BE2C (cell line): ENCODE results near the gene ARMC6.

Source experiments
- DNase-seq: peaks from one replicate; pipeline ENCODE4 v3.0.0-alpha.2; 2020
- H3K27me3 ChIP-seq: fragments of 250-450 bp; sonication (Bioruptor Pico); 2 replicates; pipeline ENCODE4 v1.5.1; 2020; ENCODE audit warnings: mild to moderate bottlenecking
- H3K36me3 ChIP-seq: fragments of 250-450 bp; sonication (Bioruptor Pico); 2 replicates; pipeline ENCODE4 v1.5.1; 2020; ENCODE audit warnings: mild to moderate bottlenecking
- H3K4me1 ChIP-seq: fragments of 250-450 bp; sonication (Bioruptor Pico); 2 replicates; pipeline ENCODE4 v1.5.1; 2020
- H3K4me3 ChIP-seq: 2 replicates; pipeline ENCODE4 v1.5.1; 2011; ENCODE audit warnings: low read depth, low read length
- H3K9me3 ChIP-seq: fragments of 250-450 bp; sonication (Bioruptor Pico); 2 replicates; pipeline ENCODE4 v1.5.1; 2020
- TF ChIP-seq, protein P1 (sequence below): IDR thresholded peaks from 2 replicates; pipeline ENCODE4 v1.5.1; 2012; ENCODE audit warnings: mild to moderate bottlenecking, low read depth, low read length

The ARMC6 gene

DNA sequence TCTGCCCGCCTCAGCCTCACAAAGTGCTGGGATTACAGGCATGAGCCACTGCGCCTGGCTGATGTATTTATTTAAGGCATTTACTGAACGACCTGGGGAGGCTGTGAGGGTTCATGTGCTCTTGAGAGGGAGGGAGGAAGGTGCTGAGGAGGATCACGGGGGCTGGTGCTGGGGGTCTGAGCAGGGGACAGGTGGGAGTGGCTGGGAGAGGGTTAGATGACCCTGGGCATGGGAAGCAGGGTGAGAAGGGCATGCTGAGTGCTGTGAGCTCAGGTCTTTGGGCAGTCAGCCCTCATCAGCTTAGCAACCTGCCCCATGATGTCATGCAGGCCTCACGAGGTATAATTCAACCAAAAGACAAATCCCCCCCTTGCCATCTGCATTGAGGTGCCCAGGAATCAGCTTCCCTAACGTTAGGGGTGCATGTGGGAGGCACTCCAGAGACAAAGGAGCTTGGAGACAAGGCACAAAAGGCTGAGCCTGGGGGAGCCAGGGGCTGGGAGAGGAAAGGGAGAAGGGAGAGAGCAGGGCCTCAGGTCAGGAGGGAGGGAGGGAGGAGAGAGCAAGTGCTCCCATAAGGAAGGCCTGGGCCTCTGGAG is 36.5 kb upstream of the ARMC6 start:
- Histone ChIP-seq H3K4me1 (no peaks in the 10 kb centered on the region; the same call in 1 of the 2 replicates), H3K9me3 (no peaks in the 10 kb centered on the region), H3K27me3 (no peaks in the 10 kb centered on the region), H3K4me3 (no peak overlapping the region), H3K36me3 (peaks cover 45% of the 10 kb centered on the region)
- TF ChIP-seq, protein P1, sequence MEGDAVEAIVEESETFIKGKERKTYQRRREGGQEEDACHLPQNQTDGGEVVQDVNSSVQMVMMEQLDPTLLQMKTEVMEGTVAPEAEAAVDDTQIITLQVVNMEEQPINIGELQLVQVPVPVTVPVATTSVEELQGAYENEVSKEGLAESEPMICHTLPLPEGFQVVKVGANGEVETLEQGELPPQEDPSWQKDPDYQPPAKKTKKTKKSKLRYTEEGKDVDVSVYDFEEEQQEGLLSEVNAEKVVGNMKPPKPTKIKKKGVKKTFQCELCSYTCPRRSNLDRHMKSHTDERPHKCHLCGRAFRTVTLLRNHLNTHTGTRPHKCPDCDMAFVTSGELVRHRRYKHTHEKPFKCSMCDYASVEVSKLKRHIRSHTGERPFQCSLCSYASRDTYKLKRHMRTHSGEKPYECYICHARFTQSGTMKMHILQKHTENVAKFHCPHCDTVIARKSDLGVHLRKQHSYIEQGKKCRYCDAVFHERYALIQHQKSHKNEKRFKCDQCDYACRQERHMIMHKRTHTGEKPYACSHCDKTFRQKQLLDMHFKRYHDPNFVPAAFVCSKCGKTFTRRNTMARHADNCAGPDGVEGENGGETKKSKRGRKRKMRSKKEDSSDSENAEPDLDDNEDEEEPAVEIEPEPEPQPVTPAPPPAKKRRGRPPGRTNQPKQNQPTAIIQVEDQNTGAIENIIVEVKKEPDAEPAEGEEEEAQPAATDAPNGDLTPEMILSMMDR: no peak
- no peak for DNase-seq

DNA sequence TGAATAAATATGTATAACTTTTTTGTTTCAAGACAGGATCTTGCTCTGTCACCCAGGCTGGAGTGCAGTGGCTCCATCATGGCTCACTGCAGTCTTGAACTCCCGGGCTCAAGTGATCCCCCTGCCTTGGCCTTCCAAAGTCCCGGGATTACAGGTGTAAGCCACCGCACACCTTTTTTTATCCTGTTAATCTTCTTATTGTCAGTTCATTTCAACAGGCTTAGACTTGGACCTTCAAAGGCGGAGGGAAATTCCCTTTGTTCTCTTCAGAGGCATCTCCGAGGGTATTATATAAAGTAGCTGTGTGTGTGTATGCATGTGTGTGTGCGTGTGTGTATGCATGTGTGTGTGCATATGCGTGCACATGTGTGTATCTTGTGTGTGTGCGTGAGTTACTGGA is 35.1 kb upstream of the ARMC6 start:
- H3K4me1 ChIP-seq: no peaks in the 10 kb centered on the region; the same call in 1 of the 2 replicates
- H3K9me3 ChIP-seq: no peaks in the 10 kb centered on the region
- H3K36me3 ChIP-seq: peaks cover 48% of the 10 kb centered on the region
- H3K4me3 ChIP-seq: no peak overlapping the region
- DNase-seq: no peak
- TF ChIP-seq, protein P1: no peak
- no peaks in the 10 kb centered on the region for H3K27me3 ChIP-seq

DNA sequence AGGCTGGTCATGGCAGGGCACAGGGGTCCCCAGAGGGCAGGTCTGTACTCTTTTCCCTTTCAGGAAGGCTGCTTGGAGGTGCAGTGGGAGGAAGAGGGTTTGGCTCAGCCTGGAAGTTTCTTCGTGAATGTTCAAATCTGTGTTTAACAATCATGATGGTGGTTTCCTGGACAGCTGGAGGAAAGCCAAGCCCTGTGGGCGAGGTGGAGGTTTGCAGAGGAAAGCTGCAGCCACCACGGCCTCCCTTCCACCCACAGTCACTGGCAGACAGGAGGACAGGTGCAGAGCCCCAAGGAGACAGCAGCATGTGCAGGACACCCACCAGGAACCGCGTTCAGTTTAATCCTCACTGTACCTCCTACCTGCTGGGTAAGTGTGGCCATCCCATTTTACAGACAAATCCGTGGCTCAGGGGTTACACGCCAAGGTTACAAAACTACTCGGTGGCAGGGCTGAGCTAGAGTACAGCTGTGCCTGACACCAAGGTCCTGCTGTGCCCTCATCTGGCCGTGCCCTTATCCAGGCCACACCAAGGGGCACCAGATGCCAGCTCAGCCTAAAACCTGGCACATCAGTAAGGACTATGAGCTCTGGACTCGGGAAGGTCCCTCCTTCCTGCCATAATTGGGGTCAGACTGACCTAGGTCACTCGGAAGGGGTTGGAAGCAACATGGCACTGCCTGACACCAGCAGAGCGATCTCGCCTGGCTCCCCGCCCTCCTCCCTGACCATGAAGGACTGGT is 34.2 kb upstream of the ARMC6 start:
- Histone ChIP-seq H3K4me3 (no peak overlapping the region), H3K36me3 (peaks cover 51% of the 10 kb centered on the region), H3K4me1 (no peaks in the 10 kb centered on the region; the same call in 1 of the 2 replicates), H3K9me3 (no peaks in the 10 kb centered on the region), H3K27me3 (no peaks in the 10 kb centered on the region)
- TF ChIP-seq, protein P1: no peak
- DNase-seq: no peak

DNA sequence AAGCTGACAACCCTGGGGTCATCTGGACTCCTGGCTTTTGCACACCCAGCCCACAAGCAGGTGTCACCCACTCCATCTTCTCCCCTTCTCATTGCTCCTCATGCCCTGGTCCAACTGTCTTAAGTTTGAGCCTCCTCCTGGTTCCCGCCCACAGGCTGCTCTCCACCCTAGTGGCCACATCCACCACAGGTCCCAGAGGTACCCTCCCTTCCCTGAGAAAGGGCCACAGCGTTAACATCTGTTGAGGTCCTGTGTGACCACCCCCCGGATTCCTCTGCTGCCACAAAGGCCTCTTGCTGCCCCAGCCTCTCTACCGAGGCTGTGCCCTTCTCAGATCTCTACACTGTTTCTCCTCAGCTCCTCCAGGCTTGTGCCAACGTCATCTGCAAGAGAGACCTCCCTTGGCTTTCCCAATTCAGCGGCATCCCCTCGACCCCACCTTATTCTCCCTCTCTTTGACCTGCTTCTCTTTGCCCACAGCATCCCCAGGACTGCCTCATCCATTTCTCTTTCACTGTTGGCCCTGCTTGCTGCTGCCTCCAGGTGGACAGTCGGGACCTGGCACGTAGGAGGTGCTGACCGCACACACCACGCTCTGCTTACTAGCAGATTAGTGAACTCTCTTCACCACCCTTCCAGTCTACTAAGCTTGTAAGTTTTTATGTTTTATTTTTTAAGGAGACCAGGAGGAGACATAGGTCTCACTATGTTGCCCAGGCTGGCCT is 33.3 kb upstream of the ARMC6 start:
- H3K4me3 ChIP-seq: no peak overlapping the region
- peaks cover 57% of the 10 kb centered on the region for H3K36me3 ChIP-seq
- TF ChIP-seq, protein P1: peak; percentile 38
- no peaks in the 10 kb centered on the region; the same call in 1 of the 2 replicates for H3K4me1 ChIP-seq
- no peak for DNase-seq
- H3K9me3 ChIP-seq: no peaks in the 10 kb centered on the region
- no peaks in the 10 kb centered on the region for H3K27me3 ChIP-seq

DNA sequence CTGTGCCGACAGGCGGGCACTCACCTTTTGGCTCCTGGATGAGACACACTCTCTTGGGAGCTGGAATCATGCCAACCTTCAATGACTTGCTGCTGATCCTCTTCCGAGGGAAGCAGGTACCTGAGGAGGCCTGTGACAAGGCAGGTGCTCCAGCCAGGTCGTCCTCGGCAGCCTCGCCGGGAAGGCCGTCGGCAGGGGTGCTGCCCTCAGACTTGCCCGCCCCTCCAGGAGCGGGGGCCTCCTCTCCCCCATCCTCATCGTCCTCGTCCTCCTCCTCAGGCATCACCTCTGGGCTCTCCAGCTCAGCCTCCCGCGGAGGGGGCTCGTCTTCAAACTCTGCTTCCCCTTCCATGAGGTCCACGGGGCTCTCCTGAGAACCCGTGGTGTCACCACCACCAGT is 29.3 kb upstream of the ARMC6 start:
- Histone ChIP-seq H3K4me1 (no peaks in the 10 kb centered on the region; the same call in 1 of the 2 replicates), H3K27me3 (no peaks in the 10 kb centered on the region), H3K4me3 (no peak overlapping the region), H3K9me3 (no peaks in the 10 kb centered on the region), H3K36me3 (peaks cover 78% of the 10 kb centered on the region)
- DNase-seq: no peak
- TF ChIP-seq, protein P1: no peak
